A549 (cell line): ENCODE measurements around the gene ANGPT4. TPM values are rescaled to one million over a fixed set of nuclear protein-coding genes. Genes with fewer than 3 reads are reported as not detected.
"Not testable (repeated sequence)": the region's sequence is repeated elsewhere in the genome, so short reads cannot be mapped to it uniquely, and the experiment has no call there.

Experiments used
- ATAC-seq, 2 experiments: fragments of 200-7000 bp in 1 of 2; fragments of >200 bp in 1 of 2; cut with Nextera tagmentation in 1 of 2; cut with Tn5 transposase in 1 of 2; 3 replicates each; pipeline versions ENCODE4 v1.8.0 to v1.9.1; 2018 to 2020; ENCODE audit warnings: mild to moderate bottlenecking in 1 of 2, moderate library complexity in 1 of 2
- CTCF ChIA-PET: fragments of 300-600 bp; sonication (Branson Sonifier 250); formaldehyde crosslinking; extraction: SDS; loops from one replicate; lab custom pipeline; 2021; ENCODE audit warnings: antibody characterized with exemption, inconsistent platforms; lab: Yijun Ruan, JAX
- POLR2A ChIA-PET: fragments of 350-600 bp; formaldehyde crosslinking; extraction: SDS; loops from one replicate; lab custom pipeline; 2021; ENCODE audit warnings: antibody characterized with exemption, inconsistent platforms; lab: Yijun Ruan, JAX
- DNase-seq, 2 experiments: peaks; one replicate each; pipeline versions ENCODE4 v3.0.0 to v3.0.0-alpha.2; 2011 to 2016; ENCODE audit warnings: low read depth in 1 of 2, low spot score in 1 of 2
- FAIRE-seq: peaks from 2 replicates; lab custom pipeline; 2011; peaks lifted over from hg19 to GRCh38; lab: Jason Lieb, UNC
- H3K27ac ChIP-seq, 2 experiments: fragments of >200 bp; sonication (Bioruptor Twin); formaldehyde crosslinking; 3 replicates each; pipeline ENCODE4 v1.5.1; 2016 to 2017
- H3K4me1 ChIP-seq: fragments of >200 bp; sonication (Bioruptor Twin); formaldehyde crosslinking; 3 replicates; pipeline ENCODE4 v1.6.1; 2016
- H3K4me2 ChIP-seq: fragments of >200 bp; sonication (Bioruptor Twin); formaldehyde crosslinking; 3 replicates; pipeline ENCODE4 v1.6.1; 2016
- H3K4me3 ChIP-seq: fragments of >200 bp; sonication (Bioruptor Twin); formaldehyde crosslinking; 3 replicates; pipeline ENCODE4 v1.5.1; 2016
- H3K9me3 ChIP-seq: fragments of >200 bp; sonication (Bioruptor Twin); formaldehyde crosslinking; 3 replicates; pipeline ENCODE4 v1.6.1; 2016
- BHLHE40 ChIP-seq: IDR thresholded peaks from 2 replicates; pipeline ENCODE4 v1.6.1; 2012; ENCODE audit warnings: low read depth, low read length, inconsistent platforms
- CBX8 ChIP-seq: fragments of 200-600 bp; sonication (generic); IDR thresholded peaks from 2 replicates; pipeline ENCODE4 v1.6.1; 2016
- CEBPB ChIP-seq, 2 experiments: fragments of >200 bp in 1 of 2; sonication (Bioruptor Twin) in 1 of 2; formaldehyde crosslinking in 1 of 2; IDR thresholded peaks; 2 replicates each; pipeline ENCODE4 v1.6.1; 2012 to 2016
- CHD2 ChIP-seq: fragments of 150-350 bp; IDR thresholded peaks from 2 replicates; pipeline ENCODE4 v1.6.1; 2014; ENCODE audit warnings: low read length; ENCODE audit not compliant: partially characterized antibody
- CHD4 ChIP-seq: fragments of 200-600 bp; sonication (generic); IDR thresholded peaks from 2 replicates; pipeline ENCODE4 v1.6.1; 2016; ENCODE audit warnings: antibody characterized with exemption, mild to moderate bottlenecking, borderline replicate concordance
- EP300 ChIP-seq, 2 experiments: fragments of >200 bp; sonication (Bioruptor Twin); formaldehyde crosslinking; IDR thresholded peaks; 2 replicates in 1 of 2; 3 replicates in 1 of 2; pipeline ENCODE4 v1.6.1; 2016 to 2017
- FOSL2 ChIP-seq, 2 experiments: fragments of 450-650 bp in 1 of 2; fragments of >200 bp in 1 of 2; sonication (Bioruptor Twin) in 1 of 2; formaldehyde crosslinking; IDR thresholded peaks; 2 replicates each; pipeline versions ENCODE4 v1.5.0 to v1.6.1; 2016 to 2020; ENCODE audit warnings: mild to moderate bottlenecking in 1 of 2, moderate library complexity in 1 of 2
- GATA3 ChIP-seq: IDR thresholded peaks from 2 replicates; pipeline ENCODE4 v1.6.1; 2012; ENCODE audit warnings: borderline replicate concordance
- HOXB13 ChIP-seq: fragments of 250-450 bp; sonication (Bioruptor Pico); IDR thresholded peaks from 2 replicates; pipeline ENCODE4 v1.5.0; 2020; ENCODE audit warnings: low read depth, mild to moderate bottlenecking, moderate library complexity
- JUN ChIP-seq, 2 experiments: fragments of >200 bp; sonication (Bioruptor Twin); formaldehyde crosslinking; IDR thresholded peaks; 2 replicates in 1 of 2; 3 replicates in 1 of 2; pipeline ENCODE4 v1.6.1; 2016 to 2017
- JUNB ChIP-seq: fragments of >200 bp; sonication (Bioruptor Twin); formaldehyde crosslinking; IDR thresholded peaks from 2 replicates; pipeline ENCODE4 v1.6.1; 2016
- KDM5A ChIP-seq: fragments of 200-600 bp; sonication (generic); IDR thresholded peaks from 2 replicates; pipeline ENCODE4 v1.6.1; 2016; ENCODE audit warnings: antibody characterized with exemption, mild to moderate bottlenecking
- MAFK ChIP-seq: fragments of 450-650 bp; IDR thresholded peaks from 2 replicates; pipeline ENCODE4 v1.6.1; 2014; ENCODE audit not compliant: partially characterized antibody
- MAZ ChIP-seq: fragments of 150-350 bp; IDR thresholded peaks from 2 replicates; pipeline ENCODE4 v1.6.1; 2014; ENCODE audit warnings: antibody characterized with exemption, low read depth, low read length, borderline replicate concordance
- MYC ChIP-seq: IDR thresholded peaks from 2 replicates; pipeline ENCODE4 v1.6.1; 2012; ENCODE audit warnings: mild to moderate bottlenecking, inconsistent platforms, low read length, improper control_type of control experiment, borderline replicate concordance
- NR3C1 ChIP-seq: fragments of >200 bp; sonication (Bioruptor Twin); formaldehyde crosslinking; IDR thresholded peaks from 3 replicates; pipeline ENCODE4 v1.6.1; 2017
- PHF8 ChIP-seq: fragments of 200-600 bp; sonication (generic); IDR thresholded peaks from 2 replicates; pipeline ENCODE4 v1.6.1; 2016; ENCODE audit warnings: low read depth, mild to moderate bottlenecking, antibody characterized with exemption, moderate library complexity, borderline replicate concordance
- POLR2A ChIP-seq: IDR thresholded peaks from 2 replicates; pipeline ENCODE4 v1.6.1; 2012; ENCODE audit warnings: mild to moderate bottlenecking, low read length
- RAD21 ChIP-seq, 2 experiments: fragments of >200 bp in 1 of 2; sonication (Bioruptor Twin) in 1 of 2; formaldehyde crosslinking in 1 of 2; IDR thresholded peaks in 1 of 2; conservative IDR thresholded peaks in 1 of 2; 2 replicates in 1 of 2; 3 replicates in 1 of 2; pipeline ENCODE4 v1.6.1; 2012 to 2018; ENCODE audit warnings: inconsistent platforms in 1 of 2
- ZFP36 ChIP-seq: fragments of 450-650 bp; IDR thresholded peaks from 2 replicates; pipeline ENCODE4 v1.6.1; 2014; ENCODE audit warnings: borderline replicate concordance; ENCODE audit not compliant: partially characterized antibody
- ZNF302 ChIP-seq: fragments of 250-450 bp; sonication (Bioruptor Pico); IDR thresholded peaks from 2 replicates; pipeline ENCODE4 v1.9.0; 2021; ENCODE audit warnings: inconsistent platforms, mild to moderate bottlenecking, moderate library complexity
- ZSCAN20 ChIP-seq: fragments of 250-450 bp; sonication (Bioruptor Pico); IDR thresholded peaks from 2 replicates; pipeline ENCODE4 v1.8.0; 2022; ENCODE audit warnings: mild to moderate bottlenecking, moderate library complexity
- WGBS: methylation state at CpG from one replicate; pipeline ENCODE4 v1.1.6; 2017; ENCODE audit errors: missing lambda C conversion rate; 5-methylcytosine and 5-hydroxymethylcytosine counted together
- polyA plus RNA-seq, 4 experiments: library from polyadenylated mRNA; depleted of rRNA in 3 of 4; stranded (reverse); fragments of >200 nt; fragmentation: RNase III in 1 of 4; extraction: RNeasy Plus Mini Kit Qiagen cat#74134 plus additional on column Dnase treatment in 1 of 4; gene quantifications; 2 replicates in 3 of 4; 3 replicates in 1 of 4; pipeline ENCODE4 v1.2.3, GENCODE V29; 2011 to 2017
- TF ChIP-seq, protein P1 (sequence below): fragments of 250-450 bp; sonication (Bioruptor Pico); IDR thresholded peaks from 2 replicates; pipeline ENCODE4 v1.5.0; 2021; ENCODE audit warnings: mild to moderate bottlenecking, moderate library complexity, borderline replicate concordance
- TF ChIP-seq, protein P2 (sequence below): fragments of >200 bp; sonication (Bioruptor Twin); formaldehyde crosslinking; IDR thresholded peaks from 2 replicates; pipeline ENCODE4 v1.6.1; 2016
- TF ChIP-seq, protein P3 (sequence below): IDR thresholded peaks from 2 replicates; pipeline ENCODE4 v1.6.1; 2012
- TF ChIP-seq, protein P4 (sequence below): fragments of >200 bp; sonication (Bioruptor Twin); formaldehyde crosslinking; IDR thresholded peaks from 3 replicates; pipeline ENCODE4 v1.6.1; 2016
- TF ChIP-seq, protein P5 (sequence below): fragments of 250-450 bp; sonication (Bioruptor Pico); IDR thresholded peaks from 2 replicates; pipeline ENCODE4 v1.5.0; 2020; ENCODE audit warnings: low read depth, mild to moderate bottlenecking, moderate library complexity

The ANGPT4 gene
- polyA plus RNA-seq, 2 of the 4 experiments (the other 2 are of a cell fraction): 0.04 TPM; not detected in 1

DNA sequence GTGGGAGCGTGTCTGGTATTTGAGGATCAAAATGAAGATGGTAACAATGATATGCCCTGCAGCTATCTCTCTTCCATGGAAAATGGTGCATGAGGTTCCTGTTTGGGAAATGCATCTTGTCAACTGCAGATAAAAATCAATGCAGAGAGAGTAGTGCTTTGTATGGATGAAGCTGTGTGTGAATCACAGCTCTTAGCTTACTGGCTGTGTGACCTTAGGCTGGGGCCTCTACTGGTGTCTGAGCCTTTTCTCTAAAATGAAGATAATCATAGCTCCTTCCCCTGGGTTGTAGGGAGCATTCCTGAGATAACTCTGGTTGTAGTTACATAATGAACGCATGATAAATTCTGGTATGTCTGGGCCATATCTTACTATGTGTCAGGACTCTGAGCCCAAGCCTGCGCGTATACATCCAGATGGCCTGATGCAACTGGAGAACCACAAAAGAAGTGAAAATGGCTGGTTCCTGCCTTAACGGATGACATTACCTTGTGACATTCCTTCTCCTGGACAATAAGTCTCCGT lies 19.6 kb downstream of the ANGPT4 start:
- no peak overlapping the region for H3K27ac ChIP-seq
- TF ChIP-seq KDM5A (no peak), CHD4 (no peak), CBX8 (no peak), MAFK (no peak), ZNF302 (no peak), HOXB13 (CRISPR knock-in tag) (no peak), FOSL2 (IDR thresholded peaks at IDR 0.05) (no peak), FOSL2 (CRISPR knock-in tag; IDR thresholded peaks at IDR 0.05) (no peak), ZFP36 (no peak), POLR2A (no peak), JUN (IDR thresholded peaks at IDR 0.05) (no peak), EP300 (IDR thresholded peaks at IDR 0.05) (no peak), ZSCAN20 (CRISPR knock-in tag) (no peak), GATA3 (no peak), MYC (no peak), CHD2 (no peak), NR3C1 (no peak), PHF8 (no peak), CEBPB (IDR thresholded peaks at IDR 0.05) (no peak)
- TF ChIP-seq, protein P1, sequence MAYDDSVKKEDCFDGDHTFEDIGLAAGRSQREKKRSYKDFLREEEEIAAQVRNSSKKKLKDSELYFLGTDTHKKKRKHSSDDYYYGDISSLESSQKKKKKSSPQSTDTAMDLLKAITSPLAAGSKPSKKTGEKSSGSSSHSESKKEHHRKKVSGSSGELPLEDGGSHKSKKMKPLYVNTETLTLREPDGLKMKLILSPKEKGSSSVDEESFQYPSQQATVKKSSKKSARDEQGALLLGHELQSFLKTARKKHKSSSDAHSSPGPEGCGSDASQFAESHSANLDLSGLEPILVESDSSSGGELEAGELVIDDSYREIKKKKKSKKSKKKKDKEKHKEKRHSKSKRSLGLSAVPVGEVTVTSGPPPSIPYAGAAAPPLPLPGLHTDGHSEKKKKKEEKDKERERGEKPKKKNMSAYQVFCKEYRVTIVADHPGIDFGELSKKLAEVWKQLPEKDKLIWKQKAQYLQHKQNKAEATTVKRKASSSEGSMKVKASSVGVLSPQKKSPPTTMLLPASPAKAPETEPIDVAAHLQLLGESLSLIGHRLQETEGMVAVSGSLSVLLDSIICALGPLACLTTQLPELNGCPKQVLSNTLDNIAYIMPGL (CRISPR knock-in tag): no peak
- TF ChIP-seq, protein P2, sequence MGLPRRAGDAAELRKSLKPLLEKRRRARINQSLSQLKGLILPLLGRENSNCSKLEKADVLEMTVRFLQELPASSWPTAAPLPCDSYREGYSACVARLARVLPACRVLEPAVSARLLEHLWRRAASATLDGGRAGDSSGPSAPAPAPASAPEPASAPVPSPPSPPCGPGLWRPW: no peak
- TF ChIP-seq, all 56 proteins: peak for 0
- no peak for DNase-seq
- Histone ChIP-seq H3K4me2 (no peak overlapping the region), H3K9me3 (no peaks in the 10 kb centered on the region), H3K4me1 (no peaks in the 10 kb centered on the region), H3K4me3 (no peak overlapping the region)
- peak; percentile 18 for FAIRE-seq
- ChIA-PET CTCF (interaction anchor here (1.5 kb wide), 1 partner anchor 19 kb away, joined by 4 read pairs; no protein-coding TSS in a partner anchor), POLR2A (no interaction called here)
- WGBS: 74% methylated on average over 6 of the region's 6 CpGs
- no peak; a peak in 2 of 6 replicates for ATAC-seq

DNA sequence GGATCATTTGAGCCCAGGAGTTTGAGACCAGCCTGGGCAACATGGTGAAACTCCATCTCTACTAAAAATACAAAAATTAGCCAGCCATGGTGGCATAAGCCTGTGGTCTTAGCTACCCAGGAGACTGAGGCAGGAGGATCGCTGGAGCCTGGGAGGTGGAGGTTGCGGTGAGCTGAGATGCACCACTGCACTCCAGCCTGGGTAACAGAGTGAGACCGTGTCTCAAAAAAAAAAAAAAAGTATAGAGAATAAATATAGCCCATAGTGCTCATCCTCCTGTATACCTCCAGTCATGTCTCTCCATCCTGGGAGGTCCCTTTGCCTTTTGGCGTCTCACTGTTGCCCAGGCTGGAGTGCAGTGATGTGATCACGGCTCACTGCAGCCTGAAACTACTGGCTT lies 23.8 kb downstream of the ANGPT4 start:
- DNase-seq, H3K27ac ChIP-seq, H3K9me3 ChIP-seq, H3K4me2 ChIP-seq, H3K4me3 ChIP-seq, H3K4me1 ChIP-seq, FAIRE-seq, ATAC-seq, POLR2A ChIA-PET: not testable (repeated sequence)
- CTCF ChIA-PET: interaction anchor here (0.6 to 7.6 kb wide), 7 partner anchors 8 to 1059 kb away, joined by 3 to 48 read pairs (median 3); no protein-coding TSS in a partner anchor
- WGBS: 27% methylated on average over 5 of the region's 5 CpGs

DNA sequence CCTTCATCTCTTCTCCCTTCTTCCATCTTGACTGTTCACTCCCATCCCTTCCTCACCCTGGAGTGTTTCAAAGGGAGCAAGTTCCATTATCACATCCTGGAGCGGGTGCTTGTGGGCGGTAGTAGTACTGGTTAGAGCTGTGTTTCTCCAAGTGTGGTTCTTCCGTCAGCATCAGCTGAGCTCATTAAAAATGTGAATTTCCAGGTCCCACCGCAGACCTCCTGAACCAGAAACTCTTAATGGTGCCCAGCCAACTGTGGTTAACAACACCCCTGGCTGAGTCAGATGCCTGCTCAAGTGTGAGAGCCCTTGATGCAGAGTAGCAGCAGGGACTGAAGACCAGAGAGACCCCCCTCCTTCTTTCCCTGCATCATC lies 24.4 kb downstream of the ANGPT4 start:
- Histone ChIP-seq H3K4me1 (no peaks in the 10 kb centered on the region), H3K4me2 (no peak overlapping the region), H3K4me3 (no peak overlapping the region), H3K27ac (no peak overlapping the region), H3K9me3 (no peaks in the 10 kb centered on the region)
- ChIA-PET POLR2A (no interaction called here), CTCF (interaction anchor here (0.6 to 7.6 kb wide), 9 partner anchors 7 to 758 kb away, joined by 3 to 48 read pairs (median 3); no protein-coding TSS in a partner anchor)
- no peak for ATAC-seq
- no peak for FAIRE-seq
- TF ChIP-seq MYC (no peak), CBX8 (no peak), CEBPB (IDR thresholded peaks at IDR 0.05) (no peak), RAD21 (conservative IDR thresholded peaks at IDR 0.05 in 1 of 2, IDR thresholded peaks at IDR 0.05 in 1 of 2) (no peak), JUNB (no peak), MAZ (no peak), BHLHE40 (no peak)
- TF ChIP-seq, protein P3, sequence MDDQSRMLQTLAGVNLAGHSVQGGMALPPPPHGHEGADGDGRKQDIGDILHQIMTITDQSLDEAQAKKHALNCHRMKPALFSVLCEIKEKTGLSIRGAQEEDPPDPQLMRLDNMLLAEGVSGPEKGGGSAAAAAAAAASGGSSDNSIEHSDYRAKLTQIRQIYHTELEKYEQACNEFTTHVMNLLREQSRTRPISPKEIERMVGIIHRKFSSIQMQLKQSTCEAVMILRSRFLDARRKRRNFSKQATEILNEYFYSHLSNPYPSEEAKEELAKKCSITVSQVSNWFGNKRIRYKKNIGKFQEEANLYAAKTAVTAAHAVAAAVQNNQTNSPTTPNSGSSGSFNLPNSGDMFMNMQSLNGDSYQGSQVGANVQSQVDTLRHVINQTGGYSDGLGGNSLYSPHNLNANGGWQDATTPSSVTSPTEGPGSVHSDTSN: no peak
- TF ChIP-seq, protein P1 (CRISPR knock-in tag): no peak
- TF ChIP-seq, protein P4, sequence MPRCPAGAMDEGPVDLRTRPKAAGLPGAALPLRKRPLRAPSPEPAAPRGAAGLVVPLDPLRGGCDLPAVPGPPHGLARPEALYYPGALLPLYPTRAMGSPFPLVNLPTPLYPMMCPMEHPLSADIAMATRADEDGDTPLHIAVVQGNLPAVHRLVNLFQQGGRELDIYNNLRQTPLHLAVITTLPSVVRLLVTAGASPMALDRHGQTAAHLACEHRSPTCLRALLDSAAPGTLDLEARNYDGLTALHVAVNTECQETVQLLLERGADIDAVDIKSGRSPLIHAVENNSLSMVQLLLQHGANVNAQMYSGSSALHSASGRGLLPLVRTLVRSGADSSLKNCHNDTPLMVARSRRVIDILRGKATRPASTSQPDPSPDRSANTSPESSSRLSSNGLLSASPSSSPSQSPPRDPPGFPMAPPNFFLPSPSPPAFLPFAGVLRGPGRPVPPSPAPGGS: no peak
- TF ChIP-seq, protein P5, sequence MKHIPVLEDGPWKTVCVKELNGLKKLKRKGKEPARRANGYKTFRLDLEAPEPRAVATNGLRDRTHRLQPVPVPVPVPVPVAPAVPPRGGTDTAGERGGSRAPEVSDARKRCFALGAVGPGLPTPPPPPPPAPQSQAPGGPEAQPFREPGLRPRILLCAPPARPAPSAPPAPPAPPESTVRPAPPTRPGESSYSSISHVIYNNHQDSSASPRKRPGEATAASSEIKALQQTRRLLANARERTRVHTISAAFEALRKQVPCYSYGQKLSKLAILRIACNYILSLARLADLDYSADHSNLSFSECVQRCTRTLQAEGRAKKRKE (CRISPR knock-in tag): no peak
- 70% methylated on average over 4 of the region's 4 CpGs for WGBS
- no peak for DNase-seq
